HepG2 (cell line): Measurements from ENCODE around the gene KIAA0232. TPM values are rescaled to one million over a fixed set of nuclear protein-coding genes. Genes with fewer than 3 reads are reported as not detected.
A peak's percentile ranks its signal among the peaks of the same experiment; 100 is the strongest.

ENCODE experiments used
- BATF2 ChIP-seq: sonication (generic); formaldehyde crosslinking; IDR thresholded peaks from 2 replicates; pipeline ENCODE4 v1.8.0; 2022; ENCODE audit warnings: mild to moderate bottlenecking, missing genetic modification reagents, moderate library complexity
- CCDC6 ChIP-seq: sonication (generic); formaldehyde crosslinking; IDR thresholded peaks from 2 replicates; pipeline ENCODE4 v1.8.1; 2022; ENCODE audit warnings: mild to moderate bottlenecking, missing genetic modification reagents, moderate library complexity
- ELF1 ChIP-seq: sonication (generic); formaldehyde crosslinking; IDR thresholded peaks from 2 replicates; pipeline ENCODE4 v1.4.0; 2020; ENCODE audit warnings: missing genetic modification reagents
- FOXO4 ChIP-seq: sonication (generic); formaldehyde crosslinking; conservative IDR thresholded peaks from 2 replicates; pipeline ENCODE4 v1.8.1; 2023; ENCODE audit warnings: missing genetic modification reagents
- HIC2 ChIP-seq: sonication (generic); formaldehyde crosslinking; IDR thresholded peaks from 2 replicates; pipeline ENCODE4 v1.9.0; 2022; ENCODE audit warnings: low read depth, missing genetic modification reagents
- KLF15 ChIP-seq: sonication (generic); formaldehyde crosslinking; IDR thresholded peaks from 2 replicates; pipeline ENCODE4 v1.8.1; 2023; ENCODE audit warnings: borderline replicate concordance, mild to moderate bottlenecking, inconsistent platforms, missing genetic modification reagents, mixed read lengths
- REPIN1 ChIP-seq: sonication (generic); formaldehyde crosslinking; IDR thresholded peaks from 2 replicates; pipeline ENCODE4 v1.8.0; 2022; ENCODE audit warnings: missing genetic modification reagents, low read depth, mild to moderate bottlenecking, borderline replicate concordance
- RFXAP ChIP-seq: sonication (generic); formaldehyde crosslinking; IDR thresholded peaks from 2 replicates; pipeline ENCODE4 v1.4.0; 2020; ENCODE audit warnings: missing genetic modification reagents, borderline replicate concordance
- SAFB2 ChIP-seq: sonication (generic); formaldehyde crosslinking; IDR thresholded peaks from 2 replicates; pipeline ENCODE4 v1.5.1; 2020; ENCODE audit warnings: missing genetic modification reagents, low read depth, mild to moderate bottlenecking, borderline replicate concordance
- SNAPC2 ChIP-seq: sonication (generic); formaldehyde crosslinking; IDR thresholded peaks from 2 replicates; pipeline ENCODE4 v1.8.1; 2022; ENCODE audit warnings: mild to moderate bottlenecking, missing genetic modification reagents
- ZBTB33 ChIP-seq: sonication (generic); formaldehyde crosslinking; IDR thresholded peaks from 2 replicates; pipeline ENCODE4 v1.4.0; 2020; ENCODE audit warnings: missing genetic modification reagents
- ZFP90 ChIP-seq: sonication (generic); formaldehyde crosslinking; IDR thresholded peaks from 2 replicates; pipeline ENCODE4 v1.8.0; 2022; ENCODE audit warnings: missing genetic modification reagents, mild to moderate bottlenecking, inconsistent platforms, borderline replicate concordance
- ZNF281 ChIP-seq: sonication (generic); formaldehyde crosslinking; IDR thresholded peaks from 2 replicates; pipeline ENCODE4 v1.4.0; 2020; ENCODE audit warnings: missing genetic modification reagents, borderline replicate concordance
- ZNF644 ChIP-seq: IDR thresholded peaks from 2 replicates; pipeline ENCODE4 v1.6.1; 2016; ENCODE audit warnings: low read depth
- ZSCAN21 ChIP-seq: sonication (generic); formaldehyde crosslinking; IDR thresholded peaks from 2 replicates; pipeline ENCODE4 v1.8.0; 2022; ENCODE audit warnings: mild to moderate bottlenecking, missing genetic modification reagents, moderate library complexity, borderline replicate concordance
- ZXDC ChIP-seq: sonication (generic); formaldehyde crosslinking; IDR thresholded peaks from 2 replicates; pipeline ENCODE4 v1.5.0; 2020; ENCODE audit warnings: mild to moderate bottlenecking, missing genetic modification reagents
- polyA plus RNA-seq, 8 experiments: library from polyadenylated mRNA; depleted of rRNA in 3 of 8; stranded (reverse) in 7 of 8; unstranded in 1 of 8; fragments of >200 nt; fragmentation: Illumina TruSeq in 4 of 8; extraction: Trizol in 4 of 8; gene quantifications; 2 replicates each; pipeline versions ENCODE4 v1.2.1 to v1.2.3, GENCODE V29; 2011 to 2016; ENCODE audit warnings: low read depth in 4 of 8, missing spikeins in 1 of 8, mixed read lengths in 1 of 8; ENCODE audit not compliant: insufficient read depth in 1 of 8
- total RNA-seq, 5 experiments: library from RNA; depleted of rRNA; stranded (reverse); fragments of >200 nt; fragmentation: Illumina TruSeq; extraction: Trizol; gene quantifications; 2 replicates each; pipeline ENCODE4 v1.2.3, GENCODE V29; 2016; ENCODE audit warnings: low read depth in 1 of 5

Gene KIAA0232
- total and polyA plus RNA-seq, 2 of the 13 experiments (the other 11 are each of a cell fraction or from before 2014, with no cell fraction given), result 7.8 to 17.1 TPM

GRCh38 chr4:6782147-6782845 lies at the start of gene KIAA0232 (continued):
- TF ChIP-seq CCDC6 (CRISPR knock-in tag) (peak; percentile 87), SAFB2 (peak; percentile 75; the same call in 1 of the 2 replicates), FOXO4 (no peak), ELF1 (CRISPR knock-in tag) (no peak), BATF2 (CRISPR knock-in tag) (no peak), ZSCAN21 (CRISPR knock-in tag) (no peak), RFXAP (peak; percentile 60; the same call in 1 of the 2 replicates), ZXDC (CRISPR knock-in tag) (no peak; the same call in 1 of the 2 replicates), HIC2 (no peak; the same call in 1 of the 2 replicates), REPIN1 (0 out of 2 replicates have a peak, but pooled peaks have one; percentile 54), SNAPC2 (CRISPR knock-in tag) (no peak), ZNF281 (CRISPR knock-in tag) (no peak), ZNF644 (no peak), ZBTB33 (no peak), ZFP90 (CRISPR knock-in tag) (no peak), KLF15 (CRISPR knock-in tag) (no peak)
